HG02884 (cell line): ENCODE data around the gene ADH4.
"Not testable (repeated sequence)": the region's sequence is repeated elsewhere in the genome, so short reads cannot be mapped to it uniquely, and the experiment has no call there.

Experiments used
- ATAC-seq: cut with Tn5 transposase; IDR thresholded peaks from one replicate; pipeline ENCODE4 v1.9.1; 2021; ENCODE audit warnings: mild to moderate bottlenecking, moderate library complexity; ENCODE audit not compliant: unreplicated experiment

The ADH4 gene

GRCh38 chr4:99144070-99144469 lies at the start of gene ADH4:
Gene ADH4, minus strand, starts transcription at chr4:99144297. Its CDS starts 75 bp downstream, at chr4:99144222.
- ATAC-seq, result no peak

GRCh38 chr4:99190336-99190735 lies 46.2 kb upstream of the ADH4 start:
- ATAC-seq, result no peak

- ATAC-seq, result not testable (repeated sequence)
Observed at GRCh38 chr4:99189900-99190299, 45.8 kb upstream of the ADH4 start.

- ATAC-seq, result no peak
Observed at GRCh38 chr4:99186029-99186428, 41.9 kb upstream of the ADH4 start.

GRCh38 chr4:99185581-99185980 lies 41.5 kb upstream of the ADH4 start:
- no peak for ATAC-seq

GRCh38 chr4:99180382-99181070 lies 36.4 kb upstream of the ADH4 start:
- ATAC-seq, result no peak

- ATAC-seq, result no peak
Observed at GRCh38 chr4:99179626-99180025, 35.5 kb upstream of the ADH4 start.

- ATAC-seq, result no peak
Observed at GRCh38 chr4:99179178-99179577, 35.1 kb upstream of the ADH4 start.

GRCh38 chr4:99166544-99166943 lies 22.4 kb upstream of the ADH4 start:
- ATAC-seq, result no peak

- ATAC-seq, result no peak
Observed at GRCh38 chr4:99165978-99166377, 21.9 kb upstream of the ADH4 start.

- ATAC-seq, result no peak
Observed at GRCh38 chr4:99161373-99162099, 17.4 kb upstream of the ADH4 start.

GRCh38 chr4:99159699-99160098 lies 15.6 kb upstream of the ADH4 start:
- no peak for ATAC-seq

GRCh38 chr4:99157478-99157935 lies 13.4 kb upstream of the ADH4 start:
- no peak for ATAC-seq

- no peak for ATAC-seq
Observed at GRCh38 chr4:99156992-99157391, 12.9 kb upstream of the ADH4 start.

- no peak for ATAC-seq
Observed at GRCh38 chr4:99154658-99155342, 10.7 kb upstream of the ADH4 start.

GRCh38 chr4:99151995-99152394 lies 7.9 kb upstream of the ADH4 start:
- no peak for ATAC-seq

- ATAC-seq, result no peak
Observed at GRCh38 chr4:99151452-99151851, 7.4 kb upstream of the ADH4 start.

- ATAC-seq, result no peak
Observed at GRCh38 chr4:99149426-99150019, 5.4 kb upstream of the ADH4 start.

GRCh38 chr4:99148550-99148949 lies 4.5 kb upstream of the ADH4 start:
- no peak for ATAC-seq

- ATAC-seq, result no peak
Observed at GRCh38 chr4:99144587-99144986, 490 bp upstream of the ADH4 start.

GRCh38 chr4:99136329-99136728 lies 7.8 kb downstream of the ADH4 start:
- no peak for ATAC-seq
